B cell (primary cell): ENCODE data around the gene HSPA12B. TPM values are rescaled to one million over a fixed set of nuclear protein-coding genes. Genes with fewer than 3 reads are reported as not detected.

Source experiments
- ATAC-seq: fragments of 200-7000 bp; cut with Tn5 transposase; one replicate; pipeline ENCODE4 v1.10.0; 2021; ENCODE audit warnings: low read depth, mild to moderate bottlenecking, moderate number of reproducible peaks, moderate library complexity
- CTCF ChIA-PET: fragments of 350-600 bp; sonication (Branson Sonifier 250); formaldehyde crosslinking; loops from one replicate; lab custom pipeline; 2021; ENCODE audit warnings: antibody characterized with exemption, inconsistent platforms; lab: Charles Lee
- POLR2A ChIA-PET: fragments of 350-600 bp; sonication (Branson Sonifier 250); formaldehyde crosslinking; loops from one replicate; lab custom pipeline; 2021; ENCODE audit warnings: antibody characterized with exemption; lab: Charles Lee
- DNase-seq: peaks from one replicate; pipeline ENCODE4 v3.0.0; 2013
- H2AFZ ChIP-seq: 2 replicates; pipeline ENCODE4 v1.6.1; 2012; ENCODE audit warnings: mild to moderate bottlenecking, low read depth, low read length; ENCODE audit not compliant: insufficient read depth, poor library complexity, severe bottlenecking
- H3K27ac ChIP-seq, 2 donors: 1 replicate in 1 of 2; 2 replicates in 1 of 2; pipeline ENCODE4 v1.5.1; 2012 to 2013; ENCODE audit warnings: low read length in 2 of 2, mild to moderate bottlenecking in 2 of 2, moderate library complexity in 1 of 2
- H3K27me3 ChIP-seq, 4 experiments: fragments of 200-600 bp in 1 of 4; sonication (generic) in 1 of 4; replicated peaks in 1 of 4; 1 replicate in 2 of 4; 2 replicates in 2 of 4; pipeline versions ENCODE4 v1.6.1 to v1.7.0; 2013 to 2016; ENCODE audit warnings: low read length in 3 of 4, mild to moderate bottlenecking in 2 of 4, mixed read lengths in 1 of 4, moderate library complexity in 1 of 4; ENCODE audit not compliant: insufficient read depth in 4 of 4, control insufficient read depth in 3 of 4; ENCODE audit errors: control extremely low read depth in 1 of 4
- H3K36me3 ChIP-seq, 2 experiments: replicated peaks in 1 of 2; 1 replicate in 1 of 2; 2 replicates in 1 of 2; pipeline versions ENCODE4 v1.6.1 to v1.7.1; 2013; ENCODE audit warnings: low read length in 1 of 2; ENCODE audit not compliant: insufficient read depth in 2 of 2, control insufficient read depth in 1 of 2; ENCODE audit errors: control extremely low read depth in 1 of 2, extremely low read depth in 1 of 2
- H3K4me1 ChIP-seq, 2 donors: fragments of 200-600 bp in 1 of 2; sonication (generic) in 1 of 2; 1 replicate in 1 of 2; 2 replicates in 1 of 2; pipeline versions ENCODE4 v1.5.1 to v1.6.1; 2013 to 2017; ENCODE audit warnings: low read length in 2 of 2; ENCODE audit not compliant: control insufficient read depth in 2 of 2, insufficient read depth in 2 of 2
- H3K4me2 ChIP-seq: replicated peaks from 2 replicates; pipeline ENCODE3; 2012; ENCODE audit warnings: mild to moderate bottlenecking, low read depth, low read length; ENCODE audit not compliant: poor library complexity, severe bottlenecking
- H3K4me3 ChIP-seq, 5 experiments: fragments of 200-600 bp in 1 of 5; sonication (generic) in 1 of 5; 1 replicate in 3 of 5; 2 replicates in 2 of 5; pipeline versions ENCODE4 v1.5.1 to v1.7.0; 2011 to 2016; ENCODE audit warnings: low read length in 4 of 5, mild to moderate bottlenecking in 4 of 5, low read depth in 2 of 5, control low read depth in 1 of 5, moderate library complexity in 1 of 5; ENCODE audit not compliant: insufficient read depth in 1 of 5; ENCODE audit errors: control extremely low read depth in 1 of 5, extremely low read depth in 1 of 5
- H3K79me2 ChIP-seq: fragments of 200-600 bp; sonication (generic); one replicate; pipeline ENCODE4 v1.6.0; 2016; ENCODE audit warnings: low read length; ENCODE audit not compliant: control insufficient read depth, insufficient read depth
- H3K9ac ChIP-seq: fragments of 200-600 bp; sonication (generic); 2 replicates; pipeline ENCODE4 v1.6.1; 2017; ENCODE audit warnings: mild to moderate bottlenecking, low read length, moderate library complexity
- H3K9me3 ChIP-seq, 3 donors: one replicate each; pipeline versions ENCODE4 v1.6.1 to v1.7.1; 2013; ENCODE audit warnings: low read length in 2 of 3; ENCODE audit not compliant: control insufficient read depth in 2 of 3, insufficient read depth in 1 of 3; ENCODE audit errors: control extremely low read depth in 1 of 3
- H4K20me1 ChIP-seq: 2 replicates; pipeline ENCODE4 v1.6.0; 2012; ENCODE audit warnings: mild to moderate bottlenecking, low read length; ENCODE audit not compliant: insufficient read depth, control insufficient read depth, poor library complexity, severe bottlenecking
- H3K27ac Mint-ChIP-seq: one replicate; pipeline ENCODE4 v1.8.0; 2021; ENCODE audit warnings: mixed read lengths
- H3K27me3 Mint-ChIP-seq: one replicate; pipeline ENCODE4 v1.8.0; 2021; ENCODE audit warnings: mixed read lengths
- H3K4me1 Mint-ChIP-seq: one replicate; pipeline ENCODE4 v1.8.0; 2021; ENCODE audit warnings: mixed read lengths
- H3K4me3 Mint-ChIP-seq: one replicate; pipeline ENCODE4 v1.8.0; 2021; ENCODE audit warnings: mixed read lengths
- H3K9me3 Mint-ChIP-seq: one replicate; pipeline ENCODE4 v1.8.0; 2022; ENCODE audit warnings: mixed read lengths; ENCODE audit not compliant: insufficient read depth
- CTCF ChIP-seq: fragments of 200-600 bp; IDR thresholded peaks from one replicate; pipeline ENCODE4 v1.8.0; 2022; ENCODE audit warnings: antibody characterized with exemption, mild to moderate bottlenecking
- EZH2 ChIP-seq: IDR thresholded peaks from 2 replicates; pipeline ENCODE4 v1.6.1; 2012; ENCODE audit warnings: borderline replicate concordance, low read depth, mild to moderate bottlenecking, moderate library complexity, low read length; ENCODE audit not compliant: insufficient read depth, poor library complexity, severe bottlenecking
- WGBS: methylation state at CpG from one replicate; pipeline ENCODE4 v1.1.5; 2013; ENCODE audit warnings: missing lambda C conversion rate; ENCODE audit not compliant: insufficient coverage; 5-methylcytosine and 5-hydroxymethylcytosine counted together
- intact Hi-C: fragments of 100-400 bp; cut with micrococcal nuclease; formaldehyde crosslinking; loops from one replicate; pipeline ENCODE4 v1.10.0; 2022
- polyA plus RNA-seq: library from polyadenylated mRNA; depleted of rRNA; stranded (reverse); fragments of >200 nt; gene quantifications from 2 replicates; pipeline ENCODE4 v1.2.3, GENCODE V29; 2012
- total RNA-seq, 2 donors: library from RNA; stranded (reverse); fragments of 120-200 nt in 1 of 2; gene quantifications; 1 replicate in 1 of 2; 2 replicates in 1 of 2; pipeline versions ENCODE4 v1.2.3 to v1.2.4, GENCODE V29; 2013 to 2022

HSPA12B gene
- total and polyA plus RNA-seq, 2 donors (not counting 1 experiment from before 2014, with no cell fraction given) = not detected

DNA sequence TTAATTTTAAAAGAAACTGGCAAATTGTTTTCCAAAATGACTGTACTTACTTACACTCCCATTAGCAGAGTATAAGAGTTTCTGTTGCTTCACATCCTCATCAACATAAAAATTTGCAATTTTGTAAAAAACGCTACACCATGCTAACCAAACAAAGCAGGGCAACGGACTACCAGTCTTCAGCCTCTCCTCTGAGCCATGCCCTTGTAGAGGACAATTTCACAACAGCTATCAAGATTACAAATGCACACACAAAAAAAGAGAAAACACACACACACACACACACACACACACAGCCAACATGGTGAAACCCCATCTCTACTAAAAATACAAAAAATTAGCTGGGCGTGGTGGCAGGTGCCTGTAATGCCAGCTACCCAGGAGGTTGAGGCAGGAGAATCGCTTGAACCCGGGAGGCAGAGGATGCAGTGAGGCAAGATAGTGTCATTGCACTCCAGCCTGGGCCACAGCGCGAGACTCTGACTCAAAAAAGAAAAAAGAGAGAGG lies 39.1 kb downstream of the HSPA12B start:
- ATAC-seq (no peak), DNase-seq (no peak)
- Mint-ChIP-seq H3K27me3 (no peaks in the 10 kb centered on the region), H3K27ac (no peak overlapping the region), H3K4me3 (no peak overlapping the region), H3K9me3 (no peaks in the 10 kb centered on the region), H3K4me1 (peaks cover 14% of the 10 kb centered on the region)
- no peak for TF ChIP-seq CTCF
- TF ChIP-seq EZH2 = no peak
- no peak overlapping the region for H2AFZ ChIP-seq
- intact Hi-C loops = no loop called here
- H3K27me3 ChIP-seq = no peaks in the 10 kb centered on the region
- H3K79me2 ChIP-seq = peaks cover 7% of the 10 kb centered on the region
- ChIA-PET POLR2A (interaction anchor here (0.6 kb wide), 1 partner anchor 70 kb away, joined by 5 read pairs; no protein-coding TSS in a partner anchor), CTCF (no interaction called here)
- no peak overlapping the region for H3K27ac ChIP-seq
- WGBS = no CpG with 5 or more reads among the region's 7 CpGs
- no peak overlapping the region for H3K4me2 ChIP-seq
- no peaks in the 10 kb centered on the region for H3K36me3 ChIP-seq
- no peak overlapping the region for H3K4me3 ChIP-seq
- no peaks in the 10 kb centered on the region for H4K20me1 ChIP-seq
- H3K4me1 ChIP-seq = peaks cover 10 to 23% of the 10 kb centered on the region in 2 donors
- H3K9ac ChIP-seq = no peak overlapping the region
- peaks cover 0 to 2% (median 0%) of the 10 kb centered on the region in 3 donors for H3K9me3 ChIP-seq

DNA sequence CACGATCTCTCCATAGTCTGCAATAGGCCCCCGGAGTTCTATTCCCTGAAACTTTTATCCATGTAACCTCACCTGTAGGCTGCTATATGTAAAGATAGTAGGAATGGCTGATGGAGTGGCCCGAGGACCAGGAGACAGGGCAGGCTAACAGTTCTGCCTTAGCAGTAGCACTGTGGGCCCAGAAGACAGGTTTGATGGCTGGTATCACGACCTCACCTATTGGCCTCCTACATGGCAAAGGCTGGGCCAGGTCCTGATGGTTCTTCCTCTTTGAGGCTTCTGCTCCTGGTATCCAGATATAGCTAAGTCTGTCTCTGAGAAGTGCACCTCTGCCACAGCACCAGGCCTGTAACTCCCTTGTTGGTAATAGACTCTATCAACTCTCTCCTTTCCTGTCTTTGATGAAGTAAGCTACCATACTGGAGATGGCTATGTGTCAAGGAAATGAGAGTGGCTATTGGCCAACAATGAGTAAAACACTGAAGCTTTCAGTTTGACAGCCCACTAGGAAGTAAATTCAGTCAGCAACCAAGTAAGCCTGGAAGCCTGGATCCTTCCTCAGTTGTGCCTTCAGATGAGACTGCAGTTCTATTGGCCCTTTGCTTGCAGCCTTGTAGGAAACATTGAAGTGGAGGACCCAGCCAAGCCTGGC lies 43.1 kb downstream of the HSPA12B start:
- H3K27ac Mint-ChIP-seq = no peak overlapping the region

More for the DNA sequence above, 43.1 kb downstream of the HSPA12B start:
- Histone ChIP-seq H3K27ac (no peak overlapping the region), H3K36me3 (no peaks in the 10 kb centered on the region), H3K4me1 (peaks cover 23 to 26% of the 10 kb centered on the region in 2 donors), H3K4me2 (no peak overlapping the region), H4K20me1 (no peaks in the 10 kb centered on the region), H3K9ac (no peak overlapping the region), H2AFZ (no peak overlapping the region), H3K4me3 (no peak overlapping the region), H3K79me2 (no peaks in the 10 kb centered on the region), H3K9me3 (peaks cover 0 to 2% (median 0%) of the 10 kb centered on the region in 3 donors), H3K27me3 (peaks cover 0 to 15% (median 4%) of the 10 kb centered on the region in 4 experiments)
- Mint-ChIP-seq H3K4me3 (no peak overlapping the region), H3K4me1 (peaks cover 26% of the 10 kb centered on the region), H3K9me3 (no peaks in the 10 kb centered on the region), H3K27me3 (no peaks in the 10 kb centered on the region)
- WGBS = 100% methylated on average over 2 of the region's 4 CpGs
- DNase-seq (no peak), ATAC-seq (no peak)
- intact Hi-C loops = no loop called here
- CTCF ChIA-PET = no interaction called here
- POLR2A ChIA-PET = no interaction called here
- TF ChIP-seq CTCF = no peak
- TF ChIP-seq EZH2 = no peak
